Breast epithelium (tissue), 3 donors: ENCODE results near the gene HIGD1B.

ENCODE experiments used
- POLR2A ChIP-seq: fragments of 450-650 bp; IDR thresholded peaks from one replicate; pipeline ENCODE4 v1.6.1; 2016; ENCODE audit warnings: antibody characterized with exemption, mild to moderate bottlenecking, moderate library complexity
- TF ChIP-seq, protein P1 (sequence below), 3 donors: fragments of 450-650 bp; IDR thresholded peaks; one replicate each; pipeline ENCODE4 v1.5.1; 2016 to 2017; ENCODE audit warnings: antibody characterized with exemption in 3 of 3, mild to moderate bottlenecking in 3 of 3, moderate library complexity in 3 of 3

DNA sequence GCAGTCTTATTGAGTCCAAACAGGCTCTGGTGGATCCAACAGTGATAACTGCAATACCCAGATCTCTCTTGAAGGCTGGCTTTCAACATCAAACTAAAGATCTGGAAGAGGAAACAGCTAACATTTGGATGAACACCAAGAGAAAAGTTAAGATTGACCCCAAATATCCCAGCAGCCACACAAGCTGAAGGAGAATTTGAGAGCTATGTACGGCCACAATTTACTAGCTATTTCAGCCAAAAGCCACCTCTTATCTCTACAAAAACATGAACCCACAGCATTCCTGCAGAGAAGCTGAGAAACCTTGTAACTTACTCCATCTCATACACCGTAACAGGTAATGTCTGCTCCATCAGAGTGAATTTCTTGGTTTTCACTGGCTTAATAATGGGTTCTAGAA is 37.3 kb downstream of the HIGD1B start:
- TF ChIP-seq, protein P1, sequence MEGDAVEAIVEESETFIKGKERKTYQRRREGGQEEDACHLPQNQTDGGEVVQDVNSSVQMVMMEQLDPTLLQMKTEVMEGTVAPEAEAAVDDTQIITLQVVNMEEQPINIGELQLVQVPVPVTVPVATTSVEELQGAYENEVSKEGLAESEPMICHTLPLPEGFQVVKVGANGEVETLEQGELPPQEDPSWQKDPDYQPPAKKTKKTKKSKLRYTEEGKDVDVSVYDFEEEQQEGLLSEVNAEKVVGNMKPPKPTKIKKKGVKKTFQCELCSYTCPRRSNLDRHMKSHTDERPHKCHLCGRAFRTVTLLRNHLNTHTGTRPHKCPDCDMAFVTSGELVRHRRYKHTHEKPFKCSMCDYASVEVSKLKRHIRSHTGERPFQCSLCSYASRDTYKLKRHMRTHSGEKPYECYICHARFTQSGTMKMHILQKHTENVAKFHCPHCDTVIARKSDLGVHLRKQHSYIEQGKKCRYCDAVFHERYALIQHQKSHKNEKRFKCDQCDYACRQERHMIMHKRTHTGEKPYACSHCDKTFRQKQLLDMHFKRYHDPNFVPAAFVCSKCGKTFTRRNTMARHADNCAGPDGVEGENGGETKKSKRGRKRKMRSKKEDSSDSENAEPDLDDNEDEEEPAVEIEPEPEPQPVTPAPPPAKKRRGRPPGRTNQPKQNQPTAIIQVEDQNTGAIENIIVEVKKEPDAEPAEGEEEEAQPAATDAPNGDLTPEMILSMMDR (IDR thresholded peaks at IDR 0.05): no peak
- TF ChIP-seq POLR2A: no peak
